ENCODE measurements around the gene ICE2. TPM values are rescaled to one million over a fixed set of nuclear protein-coding genes. Genes with fewer than 3 reads are reported as not detected.

ICE2 gene
- total and polyA plus RNA-seq, 3 experiments from 2014 or later, result 51.7 to 59.5 (median 57.5) TPM

- Mint-ChIP-seq H3K4me3 (no peak overlapping the region), H3K4me1 (peaks cover 0 to 1% (median 0%) of the 10 kb centered on the region in 3 donors), H3K36me3 (peaks cover 0 to 52% (median 13%) of the 10 kb centered on the region in 3 donors), H3K27ac (peak overlapping the region in 3 of 8 donors; percentile 7 to 9 (median 7)), H3K9me3 (no peaks in the 10 kb centered on the region), H3K27me3 (no peaks in the 10 kb centered on the region)
- DNase-seq, result no peak
- Histone ChIP-seq H3K9me3 (ENCODE audit: low read length) (no peaks in the 10 kb centered on the region), H3K27me3 (ENCODE audit: insufficient read depth, low read length, poor library complexity, severe bottlenecking) (no peaks in the 10 kb centered on the region), H3K36me3 (ENCODE audit: insufficient read depth, low read length) (no peaks in the 10 kb centered on the region), H3K4me1 (ENCODE audit: insufficient read depth, low read length) (no peaks in the 10 kb centered on the region), H3K27ac (ENCODE audit: low read depth, low read length) (no peak overlapping the region), H3K4me3 (ENCODE audit: low read length) (no peak overlapping the region)
- ChIA-PET POLR2A (no interaction called here), CTCF (no interaction called here)
Observed at GRCh38 chr15:60462027-60462426, 16.9 kb downstream of the ICE2 start.

DNA sequence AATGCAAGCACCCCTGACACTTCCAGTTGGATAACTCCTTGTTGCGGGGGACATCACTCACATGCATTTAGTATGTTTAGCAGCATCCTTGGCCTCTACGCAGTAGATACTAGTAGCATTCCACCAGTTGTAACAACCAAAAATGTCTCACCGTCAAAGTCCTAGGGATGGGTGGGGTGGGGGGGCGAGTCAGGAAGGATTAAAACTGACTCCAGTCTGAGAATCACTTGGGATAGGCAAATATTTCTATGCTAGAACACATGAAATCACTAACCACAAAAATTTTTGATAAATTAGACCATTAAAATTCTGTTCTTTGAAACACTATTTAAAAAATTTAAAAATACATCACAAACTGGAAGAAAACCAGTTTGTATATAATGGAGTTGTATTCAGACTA is 18.0 kb downstream of the ICE2 start:
- H3K27ac Mint-ChIP-seq, result no peak overlapping the region
- peaks cover 0 to 46% (median 12%) of the 10 kb centered on the region in 3 donors for H3K36me3 Mint-ChIP-seq
- Histone ChIP-seq H3K36me3 (ENCODE audit: insufficient read depth, low read length) (no peaks in the 10 kb centered on the region), H3K27me3 (ENCODE audit: insufficient read depth, low read length, poor library complexity, severe bottlenecking) (no peaks in the 10 kb centered on the region), H3K9me3 (ENCODE audit: low read length) (no peaks in the 10 kb centered on the region), H3K4me3 (ENCODE audit: low read length) (no peak overlapping the region), H3K27ac (ENCODE audit: low read depth, low read length) (no peak overlapping the region), H3K4me1 (ENCODE audit: insufficient read depth, low read length) (no peaks in the 10 kb centered on the region)
- POLR2A ChIA-PET, result no interaction called here
- no peak overlapping the region for H3K4me3 Mint-ChIP-seq
- no peaks in the 10 kb centered on the region for H3K27me3 Mint-ChIP-seq
- H3K9me3 Mint-ChIP-seq, result no peaks in the 10 kb centered on the region
- peaks cover 0 to 1% (median 0%) of the 10 kb centered on the region in 3 donors for H3K4me1 Mint-ChIP-seq
- CTCF ChIA-PET, result no interaction called here
- no peak for DNase-seq

DNA sequence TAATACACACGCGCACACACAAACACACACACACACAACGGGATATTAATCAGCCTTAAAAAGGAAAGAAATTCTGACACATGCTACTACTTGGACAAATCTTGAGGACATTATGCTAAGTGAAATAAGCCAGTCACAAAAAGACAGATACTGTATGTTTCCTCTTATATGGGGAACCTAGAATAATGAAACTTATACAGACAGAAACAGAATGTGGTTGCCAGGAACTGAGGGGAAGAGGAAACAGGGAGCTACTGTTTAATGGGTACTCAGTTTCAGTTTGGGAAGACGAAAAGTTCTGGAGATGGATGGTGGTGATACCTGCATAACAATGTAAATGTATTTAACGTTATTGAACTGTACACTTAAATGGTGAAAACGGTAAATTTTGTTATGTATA is 20.2 kb downstream of the ICE2 start:
- no peak overlapping the region for H3K4me3 Mint-ChIP-seq
- H3K36me3 ChIP-seq (ENCODE audit: insufficient read depth, low read length), result peaks cover 3% of the 10 kb centered on the region

GRCh38 chr15:60457985-60458384 is 21.0 kb downstream of the ICE2 start:
- DNase-seq, result no peak
- Mint-ChIP-seq H3K4me3 (no peak overlapping the region), H3K36me3 (peaks cover 0 to 48% (median 5%) of the 10 kb centered on the region in 3 donors), H3K9me3 (no peaks in the 10 kb centered on the region), H3K27me3 (no peaks in the 10 kb centered on the region), H3K27ac (no peak overlapping the region), H3K4me1 (peaks cover 0 to 1% (median 0%) of the 10 kb centered on the region in 3 donors)
- no peak overlapping the region for H3K4me3 ChIP-seq (ENCODE audit: low read length)
- CTCF ChIA-PET, result no interaction called here
- no peaks in the 10 kb centered on the region for H3K4me1 ChIP-seq (ENCODE audit: insufficient read depth, low read length)
- H3K9me3 ChIP-seq (ENCODE audit: low read length), result no peaks in the 10 kb centered on the region
- no peak overlapping the region for H3K27ac ChIP-seq (ENCODE audit: low read depth, low read length)
- H3K27me3 ChIP-seq (ENCODE audit: insufficient read depth, low read length, poor library complexity, severe bottlenecking), result no peaks in the 10 kb centered on the region
- POLR2A ChIA-PET, result no interaction called here
- H3K36me3 ChIP-seq (ENCODE audit: insufficient read depth, low read length), result peaks cover 3% of the 10 kb centered on the region

More for the DNA sequence above, 20.2 kb downstream of the ICE2 start:
- Histone ChIP-seq H3K27me3 (ENCODE audit: insufficient read depth, low read length, poor library complexity, severe bottlenecking) (no peaks in the 10 kb centered on the region), H3K27ac (ENCODE audit: low read depth, low read length) (no peak overlapping the region), H3K9me3 (ENCODE audit: low read length) (no peaks in the 10 kb centered on the region), H3K4me3 (ENCODE audit: low read length) (no peak overlapping the region), H3K4me1 (ENCODE audit: insufficient read depth, low read length) (no peaks in the 10 kb centered on the region)
- POLR2A ChIA-PET, result no interaction called here
- Mint-ChIP-seq H3K36me3 (peaks cover 0 to 45% (median 9%) of the 10 kb centered on the region in 3 donors), H3K27ac (no peak overlapping the region), H3K4me1 (peaks cover 0 to 1% (median 0%) of the 10 kb centered on the region in 3 donors), H3K9me3 (no peaks in the 10 kb centered on the region), H3K27me3 (no peaks in the 10 kb centered on the region)
- no peak for DNase-seq
- CTCF ChIA-PET, result no interaction called here

DNA sequence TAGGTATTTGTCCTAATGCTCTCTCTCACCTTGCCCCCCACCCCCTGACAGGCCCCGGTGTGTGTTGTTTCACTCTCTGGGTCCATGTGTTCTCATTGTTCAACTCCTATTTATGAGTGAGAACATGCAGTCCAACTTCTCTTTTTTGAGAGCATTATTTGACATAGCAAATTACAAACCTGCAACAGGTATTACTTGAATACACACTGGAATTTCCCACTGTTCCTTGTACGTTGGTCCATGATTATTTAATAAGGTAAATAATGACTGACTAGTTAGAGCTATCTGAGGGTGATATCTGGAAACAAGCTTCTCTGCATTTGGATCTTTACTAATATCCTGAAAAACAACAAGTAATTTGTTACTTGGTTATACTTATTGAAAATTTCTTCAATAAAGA is 24.1 kb downstream of the ICE2 start:
- Mint-ChIP-seq H3K27ac (peak overlapping the region in 3 of 8 donors; percentile 2 to 51 (median 38)), H3K36me3 (peaks cover 0 to 53% (median 9%) of the 10 kb centered on the region in 3 donors), H3K4me1 (no peaks in the 10 kb centered on the region), H3K4me3 (no peak overlapping the region), H3K27me3 (no peaks in the 10 kb centered on the region), H3K9me3 (no peaks in the 10 kb centered on the region)
- H3K9me3 ChIP-seq (ENCODE audit: low read length), result no peaks in the 10 kb centered on the region
- no peaks in the 10 kb centered on the region for H3K4me1 ChIP-seq (ENCODE audit: insufficient read depth, low read length)
- H3K27ac ChIP-seq (ENCODE audit: low read depth, low read length), result no peak overlapping the region
- peaks cover 11% of the 10 kb centered on the region for H3K36me3 ChIP-seq (ENCODE audit: insufficient read depth, low read length)
- no peak overlapping the region for H3K4me3 ChIP-seq (ENCODE audit: low read length)
- CTCF ChIA-PET, result interaction anchor here (0.8 to 2.4 kb wide), 2 partner anchors 86 to 95 kb away, joined by 3 to 8 read pairs; no protein-coding TSS in a partner anchor
- H3K27me3 ChIP-seq (ENCODE audit: insufficient read depth, low read length, poor library complexity, severe bottlenecking), result no peaks in the 10 kb centered on the region
- POLR2A ChIA-PET, result no interaction called here
- no peak for DNase-seq

DNA sequence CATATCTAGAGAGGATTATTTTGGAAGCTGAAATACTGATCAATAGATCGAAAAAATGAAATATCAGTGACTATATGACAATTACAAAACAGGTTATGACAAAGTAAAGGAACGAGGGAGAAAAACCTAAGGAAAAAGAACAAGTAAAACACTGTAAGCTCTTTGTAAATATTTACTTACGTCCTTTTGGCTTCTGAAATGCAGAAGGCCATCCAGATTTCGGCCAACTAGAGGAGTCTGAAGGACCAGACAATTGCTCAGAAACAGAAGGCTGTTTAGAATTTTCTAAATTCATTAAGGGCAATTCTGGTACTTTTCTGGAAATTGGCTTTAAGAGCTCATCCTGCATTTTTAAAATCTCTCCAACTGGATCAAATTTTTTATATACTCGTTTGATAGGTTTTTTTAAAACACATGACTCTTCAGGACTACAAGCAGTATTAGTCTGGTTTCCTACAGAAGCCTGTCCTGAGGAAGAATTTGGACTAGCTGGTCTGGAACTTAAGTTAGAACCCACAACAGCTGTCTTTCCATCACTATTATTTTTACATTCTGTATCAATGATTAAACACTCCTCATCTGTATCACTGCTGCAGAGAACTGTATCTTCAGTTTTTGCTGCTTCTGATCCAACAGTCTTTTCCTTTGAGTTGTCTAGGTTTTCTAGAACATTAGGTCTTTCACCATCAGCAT is 30.1 kb downstream of the ICE2 start:
- no peaks in the 10 kb centered on the region for H3K4me1 Mint-ChIP-seq
- ChIA-PET CTCF (interaction anchor here (1.3 to 1.7 kb wide), 3 partner anchors 33 to 468 kb away, joined by 3 to 7 read pairs (median 5); no protein-coding TSS in a partner anchor), POLR2A (no interaction called here)
- no peaks in the 10 kb centered on the region for H3K9me3 Mint-ChIP-seq
- Histone ChIP-seq H3K27ac (ENCODE audit: low read depth, low read length) (no peak overlapping the region), H3K4me3 (ENCODE audit: low read length) (no peak overlapping the region), H3K9me3 (ENCODE audit: low read length) (no peaks in the 10 kb centered on the region), H3K27me3 (ENCODE audit: insufficient read depth, low read length, poor library complexity, severe bottlenecking) (no peaks in the 10 kb centered on the region), H3K4me1 (ENCODE audit: insufficient read depth, low read length) (no peaks in the 10 kb centered on the region), H3K36me3 (ENCODE audit: insufficient read depth, low read length) (peaks cover 19% of the 10 kb centered on the region)
- H3K4me3 Mint-ChIP-seq, result no peak overlapping the region
- peaks cover 0 to 65% (median 14%) of the 10 kb centered on the region in 3 donors for H3K36me3 Mint-ChIP-seq
- H3K27me3 Mint-ChIP-seq, result no peaks in the 10 kb centered on the region
- peak overlapping the region in 1 of 8 donors; percentile 66 for H3K27ac Mint-ChIP-seq
- no peak for DNase-seq

DNA sequence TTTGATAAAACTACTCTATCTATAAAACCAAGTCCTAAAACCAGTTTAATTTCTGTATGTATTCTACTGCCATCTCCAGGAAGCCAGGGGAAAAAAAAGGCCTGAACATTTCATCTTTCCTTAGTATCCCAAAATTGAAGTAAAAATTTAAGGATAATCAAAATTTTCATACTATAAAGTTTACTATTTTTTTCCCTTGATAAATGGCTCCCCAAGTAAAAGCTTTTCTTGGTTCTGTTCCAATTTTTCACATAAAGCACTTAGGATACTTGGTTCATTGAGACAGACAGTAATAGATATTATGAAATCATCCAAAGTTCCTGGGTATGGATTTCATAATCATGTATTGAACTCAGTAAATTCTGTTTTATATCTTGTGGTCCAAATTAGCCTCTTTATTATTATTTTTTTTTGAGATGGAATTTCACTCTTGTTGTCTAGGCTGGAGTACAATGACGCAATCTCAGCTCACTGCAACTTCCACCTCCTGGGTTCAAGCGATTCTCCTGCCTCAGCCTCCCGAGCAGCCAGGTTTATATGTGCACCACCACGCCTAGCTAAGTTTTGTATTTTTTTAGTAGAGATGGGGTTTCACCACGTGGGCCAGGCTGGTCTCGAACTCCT is 34.5 kb downstream of the ICE2 start:
- Mint-ChIP-seq H3K9me3 (no peaks in the 10 kb centered on the region), H3K4me1 (peaks cover 7 to 11% (median 8%) of the 10 kb centered on the region in 3 donors), H3K4me3 (no peak overlapping the region), H3K27ac (peak overlapping the region in 1 of 8 donors; percentile 72), H3K36me3 (peaks cover 0 to 50% (median 11%) of the 10 kb centered on the region in 3 donors), H3K27me3 (no peaks in the 10 kb centered on the region)
- no peaks in the 10 kb centered on the region for H3K27me3 ChIP-seq (ENCODE audit: insufficient read depth, low read length, poor library complexity, severe bottlenecking)
- H3K36me3 ChIP-seq (ENCODE audit: insufficient read depth, low read length), result peaks cover 8% of the 10 kb centered on the region
- POLR2A ChIA-PET, result no interaction called here
- H3K27ac ChIP-seq (ENCODE audit: low read depth, low read length), result no peak overlapping the region
- no peak overlapping the region for H3K4me3 ChIP-seq (ENCODE audit: low read length)
- no peaks in the 10 kb centered on the region for H3K4me1 ChIP-seq (ENCODE audit: insufficient read depth, low read length)
- CTCF ChIA-PET, result interaction anchor here (0.6 to 2.4 kb wide), 5 partner anchors 11 to 85 kb away, joined by 3 to 14 read pairs (median 3); partner anchors contain the start of gene ANXA2
- H3K9me3 ChIP-seq (ENCODE audit: low read length), result no peaks in the 10 kb centered on the region
- no peak for DNase-seq

GRCh38 chr15:60442763-60443162 is 36.2 kb downstream of the ICE2 start:
- H3K27me3 ChIP-seq (ENCODE audit: insufficient read depth, low read length, poor library complexity, severe bottlenecking), result no peaks in the 10 kb centered on the region
- H3K36me3 Mint-ChIP-seq, result peaks cover 0 to 42% (median 8%) of the 10 kb centered on the region in 3 donors
- H3K9me3 Mint-ChIP-seq, result no peaks in the 10 kb centered on the region
- no peaks in the 10 kb centered on the region for H3K27me3 Mint-ChIP-seq
- ChIA-PET POLR2A (no interaction called here), CTCF (interaction anchor here (1.7 to 2.4 kb wide), 2 partner anchors 83 to 150 kb away, joined by 3 to 14 read pairs; no protein-coding TSS in a partner anchor)
- no peak overlapping the region for H3K4me3 ChIP-seq (ENCODE audit: low read length)
- H3K4me3 Mint-ChIP-seq, result no peak overlapping the region
- H3K4me1 Mint-ChIP-seq, result peaks cover 7 to 11% (median 8%) of the 10 kb centered on the region in 3 donors
- H3K27ac Mint-ChIP-seq, result peak overlapping the region in 1 of 8 donors; percentile 37
- H3K36me3 ChIP-seq (ENCODE audit: insufficient read depth, low read length), result no peaks in the 10 kb centered on the region
- H3K4me1 ChIP-seq (ENCODE audit: insufficient read depth, low read length), result no peaks in the 10 kb centered on the region
- H3K9me3 ChIP-seq (ENCODE audit: low read length), result no peaks in the 10 kb centered on the region
- no peak for DNase-seq
- no peak overlapping the region for H3K27ac ChIP-seq (ENCODE audit: low read depth, low read length)
